Measurements from ENCODE around the gene ALOX15B. TPM values are rescaled to one million over a fixed set of nuclear protein-coding genes. Genes with fewer than 3 reads are reported as not detected.
"Not testable (repeated sequence)": the region's sequence is repeated elsewhere in the genome, so short reads cannot be mapped to it uniquely, and the experiment has no call there.

ALOX15B gene
- polyA plus RNA-seq, 1 donor: 1.0 TPM

GRCh38 chr17:8062807-8063483, 24.1 kb downstream of the ALOX15B start:
- DNase-seq: no peak

GRCh38 chr17:8063761-8064534, 25.1 kb downstream of the ALOX15B start:
- no peak for DNase-seq

- DNase-seq: no peak
These were observed 25.7 kb downstream of the ALOX15B start for GRCh38 chr17:8064561-8065019.

GRCh38 chr17:8066841-8067775, 28.2 kb downstream of the ALOX15B start:
- no peak for DNase-seq

GRCh38 chr17:8067806-8068205, 28.9 kb downstream of the ALOX15B start:
- DNase-seq: no peak

GRCh38 chr17:8068736-8069586, 30.1 kb downstream of the ALOX15B start:
- DNase-seq: no peak

- no peak for DNase-seq
These were observed 30.7 kb downstream of the ALOX15B start for GRCh38 chr17:8069587-8069860.

- no peak for DNase-seq
These were observed 32.6 kb downstream of the ALOX15B start for GRCh38 chr17:8071496-8071895.

- no peak for DNase-seq
These were observed 33.5 kb downstream of the ALOX15B start for GRCh38 chr17:8072341-8072728.

GRCh38 chr17:8072729-8073461, 34.0 kb downstream of the ALOX15B start:
- DNase-seq: no peak

- DNase-seq: no peak
These were observed 35.0 kb downstream of the ALOX15B start for GRCh38 chr17:8073627-8074484.

- DNase-seq: no peak
These were observed 35.7 kb downstream of the ALOX15B start for GRCh38 chr17:8074554-8074953.

GRCh38 chr17:8075081-8075480, 36.2 kb downstream of the ALOX15B start:
- DNase-seq: no peak

- DNase-seq: no peak
These were observed 36.9 kb downstream of the ALOX15B start for GRCh38 chr17:8075574-8076342.

GRCh38 chr17:8076502-8077266, 37.8 kb downstream of the ALOX15B start:
- no peak for DNase-seq

- DNase-seq: not testable (repeated sequence)
These were observed 39.1 kb downstream of the ALOX15B start for GRCh38 chr17:8077939-8078338.

- DNase-seq: peak; percentile 78
These were observed 40.7 kb downstream of the ALOX15B start for GRCh38 chr17:8079291-8080207.
